GM12878 (cell line): Measurements from ENCODE around the gene OSBPL10.

Experiments used
- CEBPB ChIP-seq, 2 experiments: fragments of 150-350 bp in 1 of 2; IDR thresholded peaks; 2 replicates each; pipeline ENCODE4 v1.6.1; 2012 to 2014; ENCODE audit warnings: low read depth in 2 of 2, low read length in 2 of 2, borderline replicate concordance in 1 of 2, inconsistent platforms in 1 of 2
- TCF3 ChIP-seq: IDR thresholded peaks from 2 replicates; pipeline ENCODE4 v1.6.1; 2012; ENCODE audit warnings: low read depth, mild to moderate bottlenecking, low read length, borderline replicate concordance; ENCODE audit not compliant: insufficient read depth
- TF ChIP-seq, protein P1 (sequence below), 3 experiments: IDR thresholded peaks in 2 of 3; conservative IDR thresholded peaks in 1 of 3; 2 replicates each; pipeline ENCODE4 v1.5.1; 2011; ENCODE audit warnings: low read depth in 3 of 3, low read length in 3 of 3, mild to moderate bottlenecking in 3 of 3, control low read depth in 2 of 3, moderate library complexity in 2 of 3, inconsistent platforms in 1 of 3, mixed read lengths in 1 of 3; ENCODE audit not compliant: control insufficient read depth in 2 of 3, insufficient read depth in 1 of 3; ENCODE audit errors: extremely low read depth in 1 of 3

DNA sequence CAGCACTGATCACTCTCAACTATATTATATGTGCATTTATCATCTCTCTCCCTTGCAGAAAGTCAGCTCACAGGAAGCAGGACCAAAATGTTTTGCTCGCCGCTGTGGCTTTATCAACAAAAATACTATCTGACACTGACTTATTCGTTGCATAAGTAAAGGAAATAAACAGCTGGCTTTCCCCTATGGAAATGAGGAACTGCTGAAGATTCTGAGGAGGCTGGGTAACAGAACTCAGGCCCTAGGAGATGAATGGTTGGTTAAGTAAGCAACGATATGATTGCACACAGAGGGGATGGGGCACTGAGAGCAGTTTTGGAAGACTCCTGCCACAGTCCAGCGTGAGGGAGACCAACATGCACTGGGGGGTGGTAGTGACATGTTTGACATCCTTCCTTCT is 267.2 kb downstream of the OSBPL10 start:
- TF ChIP-seq CEBPB (IDR thresholded peaks at IDR 0.05; ENCODE audit: borderline replicate concordance in 1 of 2, low read depth in 2 of 2, low read length in 2 of 2) = no peak
- TF ChIP-seq, protein P1, sequence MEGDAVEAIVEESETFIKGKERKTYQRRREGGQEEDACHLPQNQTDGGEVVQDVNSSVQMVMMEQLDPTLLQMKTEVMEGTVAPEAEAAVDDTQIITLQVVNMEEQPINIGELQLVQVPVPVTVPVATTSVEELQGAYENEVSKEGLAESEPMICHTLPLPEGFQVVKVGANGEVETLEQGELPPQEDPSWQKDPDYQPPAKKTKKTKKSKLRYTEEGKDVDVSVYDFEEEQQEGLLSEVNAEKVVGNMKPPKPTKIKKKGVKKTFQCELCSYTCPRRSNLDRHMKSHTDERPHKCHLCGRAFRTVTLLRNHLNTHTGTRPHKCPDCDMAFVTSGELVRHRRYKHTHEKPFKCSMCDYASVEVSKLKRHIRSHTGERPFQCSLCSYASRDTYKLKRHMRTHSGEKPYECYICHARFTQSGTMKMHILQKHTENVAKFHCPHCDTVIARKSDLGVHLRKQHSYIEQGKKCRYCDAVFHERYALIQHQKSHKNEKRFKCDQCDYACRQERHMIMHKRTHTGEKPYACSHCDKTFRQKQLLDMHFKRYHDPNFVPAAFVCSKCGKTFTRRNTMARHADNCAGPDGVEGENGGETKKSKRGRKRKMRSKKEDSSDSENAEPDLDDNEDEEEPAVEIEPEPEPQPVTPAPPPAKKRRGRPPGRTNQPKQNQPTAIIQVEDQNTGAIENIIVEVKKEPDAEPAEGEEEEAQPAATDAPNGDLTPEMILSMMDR (IDR thresholded peaks at IDR 0.05 in 2 of 3, conservative IDR thresholded peaks at IDR 0.05 in 1 of 3; ENCODE audit: control insufficient read depth in 2 of 3, extremely low read depth in 1 of 3, insufficient read depth in 1 of 3, low read depth in 3 of 3, low read length in 3 of 3) = no peak
- TF ChIP-seq TCF3 = no peak
